Measurements from ENCODE around the gene S100P.
A peak's percentile ranks its signal among the peaks of the same experiment; 100 is the strongest.
"Not testable (repeated sequence)": the region's sequence is repeated elsewhere in the genome, so short reads cannot be mapped to it uniquely, and the experiment has no call there.

Gene S100P

DNA sequence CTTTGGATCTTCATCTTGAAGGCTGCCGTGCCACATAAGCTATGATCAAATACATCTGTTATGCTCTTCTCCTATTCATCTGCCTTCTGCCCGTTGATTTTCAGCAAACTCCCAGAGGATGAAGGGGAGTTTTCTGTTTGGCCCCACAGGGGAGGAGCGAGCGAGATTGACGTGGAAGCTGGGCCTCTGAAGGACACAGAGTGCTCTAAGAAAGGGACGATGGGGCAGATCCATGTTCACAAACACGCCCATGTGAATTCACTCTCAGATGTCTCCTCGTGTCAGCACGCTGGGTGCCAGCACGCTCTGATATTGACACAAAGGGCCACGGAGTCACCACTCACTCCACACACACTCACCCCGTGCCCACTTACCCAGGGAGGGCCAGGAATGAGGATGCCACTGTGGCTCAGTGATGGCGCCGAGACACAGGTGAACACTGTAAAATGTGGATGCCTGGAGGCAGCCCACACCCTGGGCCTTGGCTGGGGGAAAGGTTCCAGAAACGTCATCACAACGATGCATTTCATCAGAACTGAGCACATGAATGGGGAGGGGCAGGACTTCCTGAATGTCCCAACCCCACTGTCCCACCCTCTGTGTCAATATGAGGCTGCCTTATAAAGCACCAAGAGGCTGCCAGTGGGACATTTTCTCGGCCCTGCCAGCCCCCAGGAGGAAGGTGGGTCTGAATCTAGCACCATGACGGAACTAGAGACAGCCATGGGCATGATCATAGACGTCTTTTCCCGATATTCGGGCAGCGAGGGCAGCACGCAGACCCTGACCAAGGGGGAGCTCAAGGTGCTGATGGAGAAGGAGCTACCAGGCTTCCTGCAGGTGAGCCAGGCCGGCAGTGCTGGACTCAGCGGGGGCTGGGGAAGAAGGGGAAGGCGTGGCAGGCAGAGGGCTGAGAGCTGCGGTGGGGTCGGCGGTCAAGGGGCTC lies at the start of gene S100P:
S100P (plus strand) TSS at position 648 of the 946 bp plus-strand sequence; CDS start at position 703, 55 bp downstream.
- no peak for DNase-seq (ENCODE audit: low read depth in 2 of 2)

DNA sequence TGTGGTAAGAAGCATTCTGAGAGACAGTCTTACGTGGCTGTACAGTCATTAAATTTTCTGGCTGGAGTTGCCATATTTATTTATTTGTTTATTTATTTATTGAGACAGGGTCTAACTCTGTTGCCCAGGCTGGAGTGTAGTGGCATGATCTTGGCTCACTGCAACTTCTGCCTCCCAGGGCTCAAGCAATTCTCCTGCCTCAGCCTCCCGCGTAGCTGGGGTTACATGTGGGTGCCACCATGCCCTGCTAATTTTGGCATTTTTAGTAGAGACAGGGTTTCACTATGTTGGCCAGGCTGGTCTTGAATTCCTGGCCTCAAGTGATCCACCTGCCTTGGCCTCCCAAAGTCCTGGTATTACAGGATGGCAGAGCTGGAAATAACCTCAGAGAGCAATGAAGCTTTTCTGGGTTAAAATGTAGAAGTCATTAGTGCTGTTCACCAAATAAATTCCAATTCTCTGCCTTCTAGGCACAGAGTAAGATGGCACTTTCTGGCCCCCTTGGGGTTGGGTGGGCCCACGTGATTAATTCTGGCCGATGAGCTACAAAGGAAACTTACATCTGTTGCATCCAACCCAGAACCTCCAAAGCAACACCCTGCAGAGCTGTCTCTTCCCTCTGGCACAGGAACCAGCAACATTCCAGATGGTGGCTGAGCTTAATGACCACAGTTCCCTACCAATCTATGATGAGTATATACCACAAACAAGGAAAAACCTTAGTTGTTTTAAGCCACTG lies 48.7 kb upstream of the S100P start:
- no peak for DNase-seq (ENCODE audit: low read depth in 2 of 2)

DNA sequence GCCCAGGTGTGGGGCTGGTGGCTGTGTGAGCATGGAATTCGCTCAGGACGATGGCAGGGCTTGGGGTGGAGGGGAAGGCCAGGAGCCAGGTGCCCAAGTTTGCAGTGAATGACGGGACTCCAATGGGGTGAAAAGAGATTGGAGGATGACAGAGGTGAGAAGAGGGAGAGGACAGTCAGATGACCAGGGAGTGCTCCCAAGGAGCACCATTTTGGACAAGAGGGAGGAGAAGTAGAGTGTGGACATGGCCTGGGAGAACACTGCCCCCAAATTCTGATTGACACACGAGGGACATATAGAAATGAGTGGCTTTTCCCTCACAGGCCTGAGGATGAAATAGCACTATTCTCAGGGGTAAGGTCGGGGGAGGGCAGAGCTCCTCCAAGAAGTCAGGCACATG lies 46.5 kb upstream of the S100P start:
- no peak for DNase-seq (ENCODE audit: low read depth in 2 of 2)

DNA sequence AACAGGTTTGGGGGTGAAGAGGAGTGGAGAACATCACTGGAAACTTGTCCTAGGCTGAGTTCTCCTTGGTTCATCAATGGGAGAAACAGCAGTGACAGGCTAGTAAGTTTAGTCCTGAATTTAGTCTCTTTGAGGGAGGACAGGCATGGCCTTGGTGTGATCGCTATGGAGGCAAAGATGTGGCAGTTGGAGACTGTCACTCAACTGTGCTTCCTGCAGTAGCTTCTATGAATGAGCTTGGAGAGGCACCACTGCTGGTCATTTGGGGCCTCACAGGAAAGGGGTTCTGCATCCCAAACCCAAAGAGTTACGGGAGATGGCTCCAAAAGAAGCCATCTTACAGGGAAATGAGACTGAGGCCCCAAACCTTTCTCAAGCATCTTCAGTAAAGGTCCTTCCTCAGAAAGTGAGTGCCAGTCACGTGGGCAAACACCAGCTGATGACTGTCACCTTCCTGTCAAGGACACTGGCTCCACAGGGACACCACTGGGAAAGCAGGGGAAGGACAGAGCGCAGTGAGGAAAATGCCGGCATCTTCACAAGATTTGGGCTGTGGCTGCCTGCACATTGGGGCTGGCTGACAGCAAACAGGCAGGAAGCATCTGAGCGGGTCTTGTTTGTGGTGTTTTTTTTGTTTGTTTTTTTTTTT lies 46.0 kb upstream of the S100P start:
- no peak for DNase-seq (ENCODE audit: low read depth in 2 of 2)

DNA sequence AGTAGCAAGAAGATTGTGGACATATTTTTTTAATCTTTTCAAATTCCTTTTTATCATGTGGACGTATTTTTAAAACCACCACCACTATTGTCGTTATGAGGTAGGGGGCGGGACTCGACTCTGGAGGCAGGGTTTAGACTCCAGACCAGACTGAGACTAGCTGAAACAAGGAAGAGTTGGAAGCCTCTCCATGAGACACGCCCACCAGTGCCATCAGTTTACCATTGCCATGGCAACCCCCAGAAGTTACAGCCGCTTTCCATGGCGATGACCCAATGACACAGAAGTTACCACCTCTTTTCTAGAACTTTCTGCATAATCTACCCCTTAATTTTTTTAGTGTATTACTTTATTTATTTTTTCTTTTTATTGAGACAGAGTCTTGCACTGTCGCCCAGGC lies 44.5 kb upstream of the S100P start:
- no peak for DNase-seq (ENCODE audit: low read depth in 2 of 2)

DNA sequence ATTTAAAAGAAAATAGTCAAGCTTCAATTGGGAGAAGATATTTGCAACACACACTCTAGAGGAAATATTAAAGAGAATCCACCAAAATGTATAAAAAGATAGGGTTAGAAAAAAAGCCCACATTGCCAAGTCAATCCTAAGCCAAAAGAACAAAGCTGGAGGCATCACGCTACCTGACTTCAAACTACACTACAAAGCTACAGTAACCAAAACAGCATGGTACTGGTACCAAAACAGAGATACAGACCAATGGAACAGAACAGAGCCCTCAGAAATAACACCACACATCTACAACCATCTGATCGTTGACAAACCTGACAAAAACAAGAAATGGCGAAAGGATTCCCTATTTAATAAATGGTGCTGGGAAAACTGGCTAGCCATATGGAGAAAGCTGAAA lies 39.5 kb upstream of the S100P start:
- DNase-seq (ENCODE audit: low read depth in 2 of 2) = not testable (repeated sequence)

DNA sequence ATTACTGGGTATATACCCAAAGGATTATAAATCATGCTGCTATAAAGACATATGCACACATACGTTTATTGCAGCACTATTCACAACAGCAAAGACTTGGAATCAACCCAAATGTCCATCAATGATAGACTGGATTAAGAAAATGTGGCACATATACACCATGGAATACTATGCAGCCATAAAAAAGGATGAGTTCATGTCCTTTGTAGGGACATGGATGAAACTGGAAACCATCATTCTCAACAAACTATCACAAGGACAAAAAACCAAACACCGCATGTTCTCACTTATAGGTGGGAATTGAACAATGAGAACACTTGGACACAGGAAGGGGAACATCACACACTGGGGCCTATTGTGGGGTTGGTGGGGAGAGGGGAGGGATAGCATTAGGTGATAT lies 38.4 kb upstream of the S100P start:
- DNase-seq (ENCODE audit: low read depth in 2 of 2) = not testable (repeated sequence)

DNA sequence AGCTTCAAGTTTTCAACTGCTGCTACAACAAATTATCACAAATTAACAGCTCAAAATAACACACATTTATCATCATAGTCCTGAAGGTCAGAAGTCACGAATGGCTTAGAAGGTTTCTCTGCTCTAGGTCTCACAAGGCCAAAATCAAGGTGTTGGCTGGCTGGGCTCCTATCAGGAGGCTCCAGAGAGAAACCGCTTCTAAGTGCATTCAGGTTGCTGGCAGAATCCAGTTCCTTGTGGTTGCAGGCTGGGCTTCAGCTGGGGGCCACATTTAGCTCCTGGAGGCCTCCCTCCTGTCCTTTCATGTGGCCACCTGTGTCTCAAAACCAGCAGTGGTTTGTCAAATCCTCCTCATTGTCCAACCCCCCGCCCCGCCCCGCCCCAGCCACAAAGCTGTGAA lies 37.8 kb upstream of the S100P start:
- DNase-seq (ENCODE audit: low read depth in 2 of 2) = no peak

DNA sequence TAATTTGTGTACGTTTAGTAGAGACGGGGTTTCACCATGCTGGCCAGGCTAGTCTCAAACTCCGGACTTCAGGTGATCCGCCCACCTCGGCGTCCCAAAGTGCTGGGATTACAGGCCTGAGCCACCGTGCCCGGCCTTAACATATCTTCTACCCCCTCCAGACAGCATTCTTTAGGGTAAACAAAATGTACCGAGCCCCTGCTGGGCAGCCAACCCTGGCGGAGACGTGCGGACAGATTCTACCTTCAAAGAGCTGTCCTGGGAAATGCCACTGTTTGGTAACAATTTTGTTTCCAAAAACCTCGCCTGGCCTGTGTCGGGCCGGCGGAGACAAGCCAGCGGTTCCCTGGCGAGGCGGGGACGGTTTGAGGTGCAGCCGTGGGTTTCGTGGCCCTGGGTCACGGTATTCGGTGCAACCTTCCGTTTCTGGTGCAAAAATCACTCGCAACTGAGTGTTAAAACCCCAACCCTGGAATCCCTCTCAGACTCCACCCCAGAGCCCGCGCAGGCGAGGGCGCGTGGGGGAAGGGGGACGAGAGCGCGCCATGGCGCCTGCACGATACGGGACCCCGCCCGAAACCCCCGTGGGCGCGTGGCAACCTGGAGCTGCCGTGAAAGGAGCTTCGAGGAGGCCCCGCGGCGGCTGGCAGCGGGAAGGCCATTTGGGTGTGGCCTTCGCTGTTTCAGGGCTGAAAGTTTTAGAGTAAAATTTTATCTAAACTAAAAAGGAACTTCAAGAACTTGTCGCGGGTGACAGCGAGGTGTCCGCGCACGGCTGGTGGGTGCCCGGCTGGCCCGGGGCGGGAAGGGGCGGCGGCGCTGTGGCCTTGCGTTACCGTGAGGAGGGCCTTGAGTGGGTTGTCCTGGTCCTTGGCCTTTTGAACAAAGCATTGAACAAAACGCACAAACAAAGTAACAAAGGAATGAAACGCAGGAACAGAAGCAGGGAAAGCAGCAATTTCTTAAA lies 36.2 kb upstream of the S100P start:
- DNase-seq (ENCODE audit: low read depth in 2 of 2) = no peak

DNA sequence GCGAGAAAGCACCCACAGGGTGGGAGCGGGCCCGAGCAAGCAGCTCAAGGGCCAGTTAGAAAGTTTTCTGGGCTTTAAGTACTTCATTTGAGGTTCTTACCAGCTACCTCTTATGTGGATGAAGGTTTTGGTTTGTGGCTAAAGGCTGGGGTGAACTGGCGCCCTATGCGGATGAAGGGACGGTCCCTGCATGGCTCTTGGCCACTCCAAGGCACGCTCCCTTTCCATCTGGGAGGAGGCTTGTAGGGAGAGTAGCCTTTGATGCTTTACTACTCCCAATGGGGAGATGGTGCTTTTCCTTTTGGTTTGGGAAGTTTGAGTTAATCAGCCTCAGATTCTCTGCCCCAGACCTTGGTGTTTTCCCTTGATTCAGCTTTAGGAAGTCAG lies 35.5 kb upstream of the S100P start:
- DNase-seq (ENCODE audit: low read depth in 2 of 2) = no peak

DNA sequence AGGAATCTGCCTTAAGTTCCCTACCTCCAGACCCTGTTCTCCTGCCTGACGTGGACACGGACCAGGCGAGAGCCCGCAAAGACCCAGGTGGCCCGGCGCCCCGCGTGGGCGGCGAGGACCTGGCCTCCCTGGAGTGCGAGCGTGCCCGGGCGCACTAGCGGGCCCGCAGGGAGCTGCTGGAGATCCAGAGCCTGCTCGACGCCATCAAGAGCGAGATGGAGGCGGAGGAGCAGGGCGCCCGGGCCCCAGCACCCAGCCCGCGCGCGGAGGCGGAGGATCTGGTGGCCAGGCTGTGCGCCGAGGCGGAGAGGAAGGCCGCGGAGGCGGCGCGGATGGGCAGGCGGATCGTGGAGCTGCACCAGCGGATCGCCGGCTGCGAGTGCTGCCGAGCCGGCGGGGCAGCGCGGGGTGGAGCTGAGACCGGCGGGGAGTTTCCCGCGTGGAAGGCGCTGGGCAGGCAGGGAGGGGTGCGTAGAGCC lies 35.0 kb upstream of the S100P start:
- peak; percentile 38 to 56 for DNase-seq (ENCODE audit: low read depth in 2 of 2)

DNA sequence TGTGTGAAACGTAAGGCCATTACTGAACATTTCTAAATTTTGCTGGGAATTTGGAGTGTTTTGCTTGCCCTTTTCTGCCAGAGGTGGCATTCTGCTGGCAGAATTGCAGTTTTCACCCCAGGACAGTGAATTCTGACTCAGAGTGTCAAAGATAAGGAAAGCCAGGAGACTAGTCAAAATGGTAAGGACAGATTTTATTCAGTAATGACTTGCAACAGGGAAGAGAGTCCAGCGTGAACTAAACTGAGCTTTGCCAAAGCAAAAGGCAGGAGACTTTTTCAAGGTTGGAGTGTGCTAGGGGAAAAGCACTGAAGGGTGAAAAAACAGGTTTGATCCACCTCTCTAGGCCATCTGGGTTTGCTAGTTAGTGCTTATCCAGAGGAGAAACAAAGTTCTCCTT lies 33.8 kb upstream of the S100P start:
- DNase-seq (ENCODE audit: low read depth in 2 of 2) = no peak

DNA sequence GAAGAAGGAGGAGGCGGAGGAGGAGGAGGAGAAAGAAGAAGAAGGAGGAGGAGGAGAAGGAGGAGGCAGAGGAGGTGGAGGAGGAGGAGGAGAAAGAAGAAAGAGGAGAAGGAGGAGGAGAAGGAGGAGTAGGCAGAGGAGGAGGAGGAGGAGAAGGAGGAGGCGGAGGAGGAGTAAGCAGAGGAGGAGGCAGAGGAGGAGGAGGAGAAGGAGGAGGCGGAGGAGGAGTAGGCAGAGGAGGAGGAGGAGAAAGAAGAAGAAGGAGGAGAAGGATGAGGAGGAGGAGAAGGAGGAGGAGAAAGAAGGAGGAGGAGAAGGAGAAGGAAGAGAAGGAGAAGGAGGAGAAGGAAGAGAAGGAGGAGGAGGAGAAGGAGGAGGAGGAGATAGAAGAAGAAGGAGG lies 33.2 kb upstream of the S100P start:
- DNase-seq (ENCODE audit: low read depth in 2 of 2) = no peak

DNA sequence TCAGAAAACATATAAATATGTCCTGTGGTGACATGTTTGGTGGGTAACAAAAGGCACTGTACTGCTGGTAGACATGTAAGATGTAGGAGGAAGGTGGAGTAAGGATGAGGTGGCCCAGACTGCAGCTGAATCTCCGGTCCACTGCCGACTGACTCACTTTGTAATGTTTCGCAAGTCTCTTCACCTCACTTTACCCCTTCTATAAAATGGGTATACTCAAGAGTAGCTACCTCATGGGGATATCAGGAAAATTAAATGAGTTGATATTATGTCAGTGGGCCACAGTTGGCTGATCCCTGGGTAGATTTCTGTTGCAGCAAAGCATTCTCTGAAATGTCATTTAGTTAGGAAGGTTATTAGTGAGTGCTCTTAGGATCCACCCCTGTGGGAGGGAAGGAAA lies 31.1 kb upstream of the S100P start:
- no peak for DNase-seq (ENCODE audit: low read depth in 2 of 2)

DNA sequence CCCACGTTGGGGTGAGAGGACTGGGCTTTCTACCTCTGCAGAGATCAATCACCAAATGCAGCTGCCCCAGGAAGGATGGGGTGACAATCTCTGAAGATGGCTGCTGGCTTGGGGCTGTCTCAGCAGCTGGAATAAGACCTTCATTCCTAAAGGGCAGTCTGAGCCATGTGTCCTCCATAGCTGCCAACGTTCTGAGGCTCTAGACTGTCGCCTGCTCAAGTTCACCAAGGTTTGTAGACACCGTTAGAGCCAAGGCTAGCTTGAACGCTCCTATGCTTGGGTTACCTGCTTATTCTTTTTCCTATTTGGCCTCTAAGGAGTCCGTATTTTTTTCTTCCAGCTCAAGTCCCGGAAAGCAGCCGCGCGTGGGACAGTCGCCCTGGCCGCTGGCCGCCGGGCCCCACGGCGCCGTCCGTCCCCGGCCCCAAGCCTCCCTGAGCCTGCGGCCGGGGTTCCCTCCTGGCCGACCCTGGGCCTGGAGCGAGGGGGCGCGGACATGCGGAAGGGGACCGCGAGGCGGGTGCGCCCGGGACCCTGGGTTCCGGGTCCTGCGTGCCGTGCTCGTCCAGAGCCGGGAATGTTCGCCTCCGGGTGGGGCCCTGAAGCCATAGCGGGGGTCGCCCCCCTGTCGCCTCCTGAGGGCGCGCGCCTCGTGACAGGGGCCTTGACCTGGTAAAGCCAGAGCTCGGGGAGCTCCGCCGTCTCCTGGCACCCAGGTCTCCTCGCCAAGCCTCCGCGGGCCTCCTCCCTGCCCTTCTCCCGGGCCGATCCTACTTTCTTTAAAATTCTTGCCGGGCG lies 29.9 kb upstream of the S100P start:
- no peak for DNase-seq (ENCODE audit: low read depth in 2 of 2)

DNA sequence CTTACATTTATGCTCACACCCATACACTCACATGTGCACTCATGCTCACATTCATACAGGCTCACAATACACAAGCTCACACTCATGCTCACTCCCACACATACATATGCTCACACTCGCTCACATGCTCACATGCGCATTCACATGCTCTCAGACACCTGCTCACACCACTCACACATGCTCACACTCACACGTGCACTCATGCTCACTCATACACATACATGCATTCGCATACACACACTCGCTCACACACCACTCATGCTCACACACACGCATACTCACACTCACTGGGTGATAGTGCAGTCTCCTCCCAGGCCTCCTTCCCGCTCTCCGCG lies 28.4 kb upstream of the S100P start:
- no peak for DNase-seq (ENCODE audit: low read depth in 2 of 2)

DNA sequence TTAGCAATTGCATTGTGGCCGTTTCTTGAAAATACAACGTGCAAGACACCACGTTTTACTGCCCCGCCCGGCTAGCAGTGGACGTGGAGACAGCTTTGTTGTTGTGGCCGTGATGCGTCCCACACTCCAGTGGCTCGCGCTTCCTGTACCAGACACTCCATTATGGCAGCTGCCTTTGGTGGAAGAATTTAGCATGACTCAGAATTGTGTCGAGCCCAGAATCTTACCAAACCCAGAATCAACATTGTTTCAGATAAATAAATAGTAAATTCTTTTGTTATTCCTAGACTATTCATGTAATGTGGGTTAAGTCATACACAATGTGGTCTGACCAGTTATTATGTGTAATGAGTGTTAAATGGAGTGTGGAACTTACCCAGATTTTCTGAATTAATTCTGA lies 25.3 kb upstream of the S100P start:
- no peak for DNase-seq (ENCODE audit: low read depth in 2 of 2)

DNA sequence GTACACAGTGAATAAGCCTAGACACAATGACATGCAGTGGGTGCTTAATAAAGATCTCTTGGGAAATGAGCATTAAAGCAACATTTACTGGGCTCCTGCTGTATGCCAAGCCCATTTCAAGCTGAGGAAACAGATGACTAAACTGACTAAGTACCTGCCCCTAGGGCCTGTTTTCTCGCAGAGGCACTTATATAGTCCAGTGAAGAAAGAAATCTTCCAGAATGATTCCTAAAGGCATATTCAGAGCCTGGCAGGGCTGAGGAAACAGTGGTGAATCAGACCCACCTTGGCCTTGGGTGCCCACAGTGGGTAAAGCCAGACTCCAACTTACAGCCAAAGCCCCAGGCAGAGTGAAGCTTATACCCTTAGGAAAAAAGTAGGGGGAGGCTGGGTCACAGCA lies 22.0 kb upstream of the S100P start:
- DNase-seq (ENCODE audit: low read depth in 2 of 2) = no peak

DNA sequence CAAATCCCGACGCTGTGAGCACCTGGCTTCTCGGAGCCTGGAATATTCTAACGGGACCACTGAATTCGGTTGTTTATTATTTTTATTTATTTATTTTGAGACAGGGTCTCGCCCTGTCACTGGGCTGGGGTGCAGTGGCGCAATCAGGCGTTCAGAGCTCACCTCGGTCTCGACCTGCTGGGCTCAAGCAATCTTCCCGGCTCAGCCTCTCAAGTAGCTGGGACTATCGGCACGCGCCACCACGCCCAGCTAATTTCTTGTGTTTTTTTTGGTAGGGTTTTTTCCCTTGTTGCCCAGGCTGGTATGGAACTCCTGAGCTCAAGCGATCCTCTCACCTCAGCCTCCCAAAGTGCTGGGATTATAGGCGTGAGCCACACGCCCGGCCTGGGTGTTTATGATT lies 21.5 kb upstream of the S100P start:
- DNase-seq (ENCODE audit: low read depth in 2 of 2) = no peak

DNA sequence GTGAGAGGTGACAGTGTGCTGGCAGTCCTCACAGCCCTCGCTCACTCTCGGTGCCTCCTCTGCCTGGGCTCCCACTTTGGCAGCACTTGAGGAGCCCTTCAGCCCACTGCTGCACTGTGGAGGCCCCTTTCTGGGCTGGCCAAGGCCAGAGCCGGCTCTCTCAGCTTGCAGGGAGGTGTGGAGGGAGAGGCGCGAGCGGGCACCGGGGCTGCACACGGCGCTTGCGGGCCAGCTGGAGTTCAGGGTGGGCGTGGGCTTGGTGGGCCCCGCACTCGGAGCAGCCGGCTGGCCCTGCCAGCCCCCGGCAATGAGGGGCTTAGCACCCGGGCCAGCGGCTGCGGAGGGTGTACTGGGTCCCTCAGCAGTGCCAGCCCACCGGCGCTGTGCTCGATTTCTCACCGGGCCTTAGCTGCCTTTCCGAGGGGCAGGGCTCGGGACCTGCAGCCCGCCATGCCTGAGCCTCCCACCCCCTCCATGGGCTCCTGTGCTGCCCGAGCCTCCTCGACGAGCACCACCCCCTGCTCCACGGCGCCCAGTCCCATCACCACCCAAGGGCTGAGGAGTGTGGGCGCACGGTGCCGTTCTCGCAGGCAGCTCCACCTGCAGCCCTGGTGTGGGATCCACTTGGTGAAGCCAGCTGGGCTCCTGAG lies 21.0 kb upstream of the S100P start:
- not testable (repeated sequence) for DNase-seq (ENCODE audit: low read depth in 2 of 2)

All from stimulated activated CD4-positive, alpha-beta T cell treated with anti-CD3 and anti-CD28 coated beads, Interleukin-1b, Interleukin-23, amount 100 ng/mL, for 4 hours (primary cell).